K562 (cell line): ENCODE data around the gene ANGPTL1. TPM values are rescaled to one million over a fixed set of nuclear protein-coding genes. Genes with fewer than 3 reads are reported as not detected.

Source experiments
- ATAC-seq: fragments of 200-7000 bp; cut with Tn5 transposase; 3 replicates; pipeline ENCODE4 v1.9.1; 2020; ENCODE audit warnings: moderate library complexity
- BruUV-seq: library from RNA; stranded (reverse); fragments of 400-500 nt; replicated peaks from 2 replicates; lab custom pipeline; 2021; lab: Mats Ljungman, UMichigan
- CTCF ChIA-PET: fragments of 300-600 bp; formaldehyde crosslinking; extraction: SDS; loops from one replicate; lab custom pipeline; 2021; ENCODE audit warnings: low intra/inter-chr PET ratio; lab: Yijun Ruan, JAX
- POLR2A ChIA-PET: fragments of 300-600, 350-650 bp; sonication (Branson Sonifier 250); formaldehyde crosslinking; extraction: SDS; loops from one replicate; lab custom pipeline; 2021; ENCODE audit warnings: antibody characterized with exemption, inconsistent platforms; lab: Yijun Ruan, JAX
- DNase-seq, 4 experiments: peaks; one replicate each; pipeline versions ENCODE4 v3.0.0 to v3.0.0-alpha.2; 2011 to 2018; ENCODE audit warnings: low spot score in 3 of 4, mixed read lengths in 3 of 4; ENCODE audit errors: extremely low read depth in 1 of 4
- FAIRE-seq: peaks from 2 replicates; lab custom pipeline; 2011; peaks lifted over from hg19 to GRCh38; lab: Jason Lieb, UNC
- H2AFZ ChIP-seq: 2 replicates; pipeline ENCODE4 v1.6.0; 2011; ENCODE audit warnings: low read depth, low read length, control low read depth, inconsistent platforms
- H3K27ac ChIP-seq: fragments of 200-600 bp; 3 replicates; pipeline ENCODE4 v1.8.0; 2011; ENCODE audit warnings: low read depth, mild to moderate bottlenecking, control low read depth, inconsistent platforms, low read length, moderate library complexity, mixed read lengths; ENCODE audit errors: extremely low read depth
- H3K27me3 ChIP-seq, 2 experiments: fragments of 300-600 bp in 1 of 2; 2 replicates in 1 of 2; 3 replicates in 1 of 2; pipeline versions ENCODE4 v1.6.0 to v1.8.0; 2011; ENCODE audit warnings: inconsistent platforms in 2 of 2, low read length in 2 of 2, mild to moderate bottlenecking in 1 of 2, mixed read lengths in 1 of 2, moderate library complexity in 1 of 2; ENCODE audit not compliant: control insufficient read depth in 2 of 2, insufficient read depth in 2 of 2
- H3K36me3 ChIP-seq: fragments of 300-600 bp; 3 replicates; pipeline ENCODE4 v1.8.0; 2011; ENCODE audit warnings: mild to moderate bottlenecking, low read length, inconsistent platforms; ENCODE audit not compliant: control insufficient read depth, insufficient read depth
- H3K4me1 ChIP-seq, 2 experiments: fragments of 200-600 bp in 1 of 2; replicated peaks in 1 of 2; 2 replicates in 1 of 2; 3 replicates in 1 of 2; pipeline versions ENCODE4 v1.5.1 to v1.8.0; 2011; ENCODE audit warnings: inconsistent platforms in 2 of 2, low read length in 2 of 2, mild to moderate bottlenecking in 1 of 2, mixed read lengths in 1 of 2, moderate library complexity in 1 of 2; ENCODE audit not compliant: control insufficient read depth in 2 of 2, insufficient read depth in 2 of 2
- H3K4me2 ChIP-seq: 2 replicates; pipeline ENCODE4 v1.6.1; 2011; ENCODE audit warnings: low read length, control low read depth, inconsistent platforms, mixed read lengths; ENCODE audit not compliant: insufficient read depth
- H3K4me3 ChIP-seq: fragments of 200-600 bp; sonication (generic), shearing (Covaris generic); 2 replicates; pipeline ENCODE4 v1.5.1; 2016; ENCODE audit warnings: control low read depth, inconsistent platforms
- H3K79me2 ChIP-seq: fragments of 200-600 bp; 3 replicates; pipeline ENCODE4 v1.8.0; 2011; ENCODE audit warnings: low read length, inconsistent platforms; ENCODE audit not compliant: control insufficient read depth, insufficient read depth
- H3K9ac ChIP-seq, 2 experiments: 2 replicates each; pipeline versions ENCODE4 v1.6.0 to v1.6.1; 2011; ENCODE audit warnings: low read depth in 2 of 2, low read length in 2 of 2, control low read depth in 1 of 2, inconsistent platforms in 1 of 2, mild to moderate bottlenecking in 1 of 2, mixed read lengths in 1 of 2; ENCODE audit not compliant: insufficient read depth in 1 of 2
- H3K9me1 ChIP-seq: one replicate; pipeline ENCODE4 v1.6.0; 2011; ENCODE audit warnings: inconsistent platforms, mild to moderate bottlenecking, low read length, moderate library complexity; ENCODE audit not compliant: control insufficient read depth, insufficient read depth
- H3K9me3 ChIP-seq: replicated peaks from 2 replicates; pipeline ENCODE4 v1.5.1; 2011; ENCODE audit warnings: low read depth, low read length, inconsistent platforms; ENCODE audit not compliant: control insufficient read depth, insufficient read depth
- H4K20me1 ChIP-seq: replicated peaks from 2 replicates; pipeline ENCODE4 v1.6.1; 2011; ENCODE audit warnings: low read length, inconsistent platforms, mixed read lengths; ENCODE audit not compliant: control insufficient read depth, insufficient read depth
- ARHGAP35 ChIP-seq: fragments of 450-650 bp; IDR thresholded peaks from 2 replicates; pipeline ENCODE4 v1.6.1; 2018; ENCODE audit not compliant: partially characterized antibody
- CBX1 ChIP-seq: sonication (generic); IDR thresholded peaks from 2 replicates; pipeline ENCODE4 v1.6.1; 2016; ENCODE audit warnings: antibody characterized with exemption, low read depth, mild to moderate bottlenecking
- EZH2 ChIP-seq: IDR thresholded peaks from 2 replicates; pipeline ENCODE4 v1.6.1; 2012; ENCODE audit warnings: low read depth, mild to moderate bottlenecking, inconsistent platforms, low read length, borderline replicate concordance
- SLC30A9 ChIP-seq: fragments of 250-450 bp; sonication (Bioruptor Pico); IDR thresholded peaks from 2 replicates; pipeline ENCODE4 v1.8.0; 2022; ENCODE audit warnings: mild to moderate bottlenecking, moderate library complexity
- SMARCB1 ChIP-seq: IDR thresholded peaks from 2 replicates; pipeline ENCODE4 v1.6.1; 2011; ENCODE audit warnings: improper control_type of control experiment, low read depth; ENCODE audit not compliant: insufficient read length
- TFAM ChIP-seq: fragments of 250-450 bp; sonication (Bioruptor Pico); conservative IDR thresholded peaks from 2 replicates; pipeline ENCODE4 v1.5.0; 2021; ENCODE audit warnings: mild to moderate bottlenecking, moderate library complexity
- ZBTB1 ChIP-seq: sonication (generic); formaldehyde crosslinking; IDR thresholded peaks from 2 replicates; pipeline ENCODE4 v1.8.1; 2023; ENCODE audit warnings: missing genetic modification reagents, low read depth, mild to moderate bottlenecking, borderline replicate concordance
- ZNF197 ChIP-seq: fragments of 200-800 bp; sonication (Bioruptor generic); IDR thresholded peaks from 2 replicates; pipeline ENCODE4 v1.6.1; 2016; ENCODE audit warnings: low read depth, missing genetic modification characterization, missing compliant biosample characterization
- ZNF668 ChIP-seq: fragments of 250-450 bp; sonication (Bioruptor Pico); IDR thresholded peaks from 2 replicates; pipeline ENCODE4 v1.8.0; 2022; ENCODE audit warnings: mild to moderate bottlenecking, inconsistent platforms
- whole genome bisulfite sequencing: fragments of 100-300 bp; shearing (Covaris generic); methylation state at CpG from one replicate; pipeline ENCODE4 v1.1.6; 2016; ENCODE audit warnings: low coverage, mixed read lengths; ENCODE audit not compliant: insufficient coverage; ENCODE audit errors: missing lambda C conversion rate; 5-methylcytosine and 5-hydroxymethylcytosine counted together
- in situ Hi-C: fragments of 300-500 bp; cut with MboI; formaldehyde crosslinking; loops from 4 replicates; pipeline ENCODE4 v1.15.0; 2018; ENCODE audit warnings: inconsistent platforms, mixed read lengths
- intact Hi-C: fragments of 100-400 bp; cut with micrococcal nuclease; formaldehyde crosslinking; loops from 2 replicates; pipeline ENCODE4 v1.14.2; 2022
- polyA plus RNA-seq, 8 experiments: library from polyadenylated mRNA; depleted of rRNA in 4 of 8; stranded (reverse) in 5 of 8; unstranded in 3 of 8; fragments of >200 nt; fragmentation: Nextera tagmentation in 2 of 8; fragmentation: Illumina TruSeq in 1 of 8; extraction: Ambion mirVana in 2 of 8; extraction: Trizol in 1 of 8; gene quantifications; 2 replicates each; pipeline versions ENCODE4 v1.2.1 to v1.2.3, GENCODE V29; 2011 to 2014; ENCODE audit warnings: inconsistent platforms in 1 of 8, missing spikeins in 1 of 8
- total RNA-seq, 7 experiments: library from RNA; depleted of rRNA in 6 of 7; stranded (reverse); fragments of >200 nt in 6 of 7; fragmentation: Illumina TruSeq in 2 of 7; extraction: Trizol in 2 of 7; gene quantifications; 2 replicates each; pipeline versions ENCODE4 v1.2.1 to v1.2.3, GENCODE V29; 2011 to 2021; ENCODE audit warnings: low replicate concordance in 1 of 7
- TF ChIP-seq, protein P1 (sequence below): fragments of 450-650 bp; IDR thresholded peaks from 2 replicates; pipeline ENCODE4 v1.7.1; 2018; ENCODE audit warnings: mild to moderate bottlenecking, low read depth; ENCODE audit not compliant: partially characterized antibody

Gene ANGPTL1
- total and polyA plus RNA-seq, 9 of the 15 experiments (the other 6 are each of a cell fraction or from before 2014, with no cell fraction given), result 0.04 to 0.06 TPM; not detected in 7

DNA sequence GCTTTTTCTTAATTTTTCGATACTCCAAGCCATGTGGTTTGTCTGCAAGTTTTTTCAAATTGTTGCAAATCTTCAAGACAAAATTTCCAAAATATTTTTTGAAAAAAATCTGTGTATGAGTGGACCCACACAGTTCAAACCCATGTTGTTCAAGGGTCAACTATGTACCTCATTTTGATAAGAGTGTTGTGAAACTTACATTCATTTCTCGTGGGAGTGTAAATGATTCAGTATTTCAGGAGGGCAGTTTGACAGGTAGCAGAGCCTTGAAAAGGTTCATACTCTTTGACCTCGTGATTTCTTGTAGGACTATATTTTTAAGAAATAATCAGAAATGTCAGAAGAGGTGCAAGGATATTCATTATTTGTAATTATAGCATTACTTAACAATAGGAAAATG, 68.0 kb downstream of the ANGPTL1 start:
- H3K4me3 ChIP-seq, result no peak overlapping the region
- no peak overlapping the region for H3K27ac ChIP-seq
- H3K4me1 ChIP-seq, result no peaks in the 10 kb centered on the region
- no peaks in the 10 kb centered on the region for H3K79me2 ChIP-seq
- no peaks in the 10 kb centered on the region for H3K9me3 ChIP-seq
- WGBS, result 0% methylated on average over 3 of the region's 3 CpGs
- no peak for TF ChIP-seq ZNF668 (CRISPR knock-in tag)
- TF ChIP-seq, protein P1, sequence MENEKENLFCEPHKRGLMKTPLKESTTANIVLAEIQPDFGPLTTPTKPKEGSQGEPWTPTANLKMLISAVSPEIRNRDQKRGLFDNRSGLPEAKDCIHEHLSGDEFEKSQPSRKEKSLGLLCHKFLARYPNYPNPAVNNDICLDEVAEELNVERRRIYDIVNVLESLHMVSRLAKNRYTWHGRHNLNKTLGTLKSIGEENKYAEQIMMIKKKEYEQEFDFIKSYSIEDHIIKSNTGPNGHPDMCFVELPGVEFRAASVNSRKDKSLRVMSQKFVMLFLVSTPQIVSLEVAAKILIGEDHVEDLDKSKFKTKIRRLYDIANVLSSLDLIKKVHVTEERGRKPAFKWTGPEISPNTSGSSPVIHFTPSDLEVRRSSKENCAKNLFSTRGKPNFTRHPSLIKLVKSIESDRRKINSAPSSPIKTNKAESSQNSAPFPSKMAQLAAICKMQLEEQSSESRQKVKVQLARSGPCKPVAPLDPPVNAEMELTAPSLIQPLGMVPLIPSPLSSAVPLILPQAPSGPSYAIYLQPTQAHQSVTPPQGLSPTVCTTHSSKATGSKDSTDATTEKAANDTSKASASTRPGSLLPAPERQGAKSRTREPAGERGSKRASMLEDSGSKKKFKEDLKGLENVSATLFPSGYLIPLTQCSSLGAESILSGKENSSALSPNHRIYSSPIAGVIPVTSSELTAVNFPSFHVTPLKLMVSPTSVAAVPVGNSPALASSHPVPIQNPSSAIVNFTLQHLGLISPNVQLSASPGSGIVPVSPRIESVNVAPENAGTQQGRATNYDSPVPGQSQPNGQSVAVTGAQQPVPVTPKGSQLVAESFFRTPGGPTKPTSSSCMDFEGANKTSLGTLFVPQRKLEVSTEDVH, result no peak
- no peak for TF ChIP-seq ZNF197 (CRISPR knock-in tag)
- TF ChIP-seq SMARCB1, result no peak
- TF ChIP-seq CBX1, result no peak
- no peak for TF ChIP-seq ZBTB1 (CRISPR knock-in tag)
- TF ChIP-seq SLC30A9 (CRISPR knock-in tag), result no peak
- TF ChIP-seq TFAM (CRISPR knock-in tag), result no peak
- no peak for TF ChIP-seq EZH2
- TF ChIP-seq ARHGAP35, result no peak
- H4K20me1 ChIP-seq, result no peaks in the 10 kb centered on the region
- H3K4me2 ChIP-seq, result no peak overlapping the region
- no peak overlapping the region for H3K9ac ChIP-seq
- no peaks in the 10 kb centered on the region for H3K27me3 ChIP-seq
- H2AFZ ChIP-seq, result no peak overlapping the region
- no peak for FAIRE-seq
- ATAC-seq, result no peak
- H3K9me1 ChIP-seq, result no peaks in the 10 kb centered on the region
- in situ Hi-C loops, result no loop called here
- no peak for DNase-seq
- POLR2A ChIA-PET, result no interaction called here
- BruUV-seq, result no TSS peak
- intact Hi-C loops, result no loop called here
- CTCF ChIA-PET, result no interaction called here
- H3K36me3 ChIP-seq, result no peaks in the 10 kb centered on the region

Other genes with a start within 250 kb of the ANGPTL1 start
- gene RALGPS2, start 145.8 kb downstream of the ANGPTL1 start, total RNA-seq (2014; rRNA removed), result 1.0 and 3.0 TPM in 2 replicates
- gene RALGPS2, start 145.8 kb downstream of the ANGPTL1 start, total RNA-seq (2014; rRNA removed; fragmentation: Illumina TruSeq; extraction: Trizol), result 1.8 and 2.9 TPM in 2 replicates
- gene RALGPS2, start 145.8 kb downstream of the ANGPTL1 start, total RNA-seq (2015; rRNA removed; fragmentation: Illumina TruSeq; extraction: Trizol), result 1.7 and 2.5 TPM in 2 replicates
- gene RALGPS2, start 145.8 kb downstream of the ANGPTL1 start, total RNA-seq (2021), result 3.4 and 4.0 TPM in 2 replicates
- 6.5 and 12.5 TPM in 2 replicates for gene RALGPS2, start 145.8 kb downstream of the ANGPTL1 start, polyA plus RNA-seq (2011; rRNA removed)
- 1.3 and 2.2 TPM in 2 replicates for gene RALGPS2, start 145.8 kb downstream of the ANGPTL1 start, polyA plus RNA-seq (2014; fragmentation: Illumina TruSeq; extraction: Trizol)
- gene RALGPS2, start 145.8 kb downstream of the ANGPTL1 start, polyA plus RNA-seq (2014; fragmentation: Nextera tagmentation; extraction: Ambion mirVana), result under 1 TPM; 0.28 to 0.63 TPM
- gene RALGPS2, start 145.8 kb downstream of the ANGPTL1 start, polyA plus RNA-seq (2014; rRNA removed), result 2.6 and 4.2 TPM in 2 replicates
- gene FAM20B, start 154.8 kb upstream of the ANGPTL1 start, total RNA-seq (2014; rRNA removed), result 28.9 and 32.8 TPM in 2 replicates
- 63.8 and 70.0 TPM in 2 replicates for gene FAM20B, start 154.8 kb upstream of the ANGPTL1 start, total RNA-seq (2014; rRNA removed; fragmentation: Illumina TruSeq; extraction: Trizol)
- gene FAM20B, start 154.8 kb upstream of the ANGPTL1 start, total RNA-seq (2015; rRNA removed; fragmentation: Illumina TruSeq; extraction: Trizol), result 51.2 and 56.6 TPM in 2 replicates
- gene FAM20B, start 154.8 kb upstream of the ANGPTL1 start, total RNA-seq (2021), result 61.3 and 67.5 TPM in 2 replicates
- gene FAM20B, start 154.8 kb upstream of the ANGPTL1 start, polyA plus RNA-seq (2011; rRNA removed), result 45.5 and 47.7 TPM in 2 replicates
- gene FAM20B, start 154.8 kb upstream of the ANGPTL1 start, polyA plus RNA-seq (2014; fragmentation: Illumina TruSeq; extraction: Trizol), result 37.7 and 42.9 TPM in 2 replicates
- 10 to 100 TPM in 1 of 2 experiments, 1 to 10 TPM in 1; 7.2 to 10.7 TPM for gene FAM20B, start 154.8 kb upstream of the ANGPTL1 start, polyA plus RNA-seq (2014; fragmentation: Nextera tagmentation; extraction: Ambion mirVana)
- 25.5 and 29.2 TPM in 2 replicates for gene FAM20B, start 154.8 kb upstream of the ANGPTL1 start, polyA plus RNA-seq (2014; rRNA removed)
- 85.5 and 99.4 TPM in 2 replicates for gene TOR3A, start 211.0 kb upstream of the ANGPTL1 start, total RNA-seq (2014; rRNA removed)
- 30.7 and 33.8 TPM in 2 replicates for gene TOR3A, start 211.0 kb upstream of the ANGPTL1 start, total RNA-seq (2014; rRNA removed; fragmentation: Illumina TruSeq; extraction: Trizol)
- gene TOR3A, start 211.0 kb upstream of the ANGPTL1 start, total RNA-seq (2015; rRNA removed; fragmentation: Illumina TruSeq; extraction: Trizol), result 38.9 and 39.7 TPM in 2 replicates
- 56.4 and 57.5 TPM in 2 replicates for gene TOR3A, start 211.0 kb upstream of the ANGPTL1 start, total RNA-seq (2021)
- gene TOR3A, start 211.0 kb upstream of the ANGPTL1 start, polyA plus RNA-seq (2011; rRNA removed), result 35.9 and 39.0 TPM in 2 replicates
- gene TOR3A, start 211.0 kb upstream of the ANGPTL1 start, polyA plus RNA-seq (2014; fragmentation: Illumina TruSeq; extraction: Trizol), result 52.4 and 53.1 TPM in 2 replicates
- 10 to 100 TPM in 1 of 2 experiments, 1 to 10 TPM in 1; 7.9 to 13.0 TPM for gene TOR3A, start 211.0 kb upstream of the ANGPTL1 start, polyA plus RNA-seq (2014; fragmentation: Nextera tagmentation; extraction: Ambion mirVana)
- 94.5 and 94.7 TPM in 2 replicates for gene TOR3A, start 211.0 kb upstream of the ANGPTL1 start, polyA plus RNA-seq (2014; rRNA removed)